ENCODE results near the gene PGGT1B. TPM values are rescaled to one million over a fixed set of nuclear protein-coding genes. Genes with fewer than 3 reads are reported as not detected.
A peak's percentile ranks its signal among the peaks of the same experiment; 100 is the strongest.

PGGT1B gene
- total RNA-seq, 1 donor from 2014 or later, result 17.2 TPM

- DNase-seq, result no peak
Measured at GRCh38 chr5:115179394-115180164, 83.1 kb downstream of the PGGT1B start.

GRCh38 chr5:115179030-115179393, 83.7 kb downstream of the PGGT1B start:
- DNase-seq, result no peak

GRCh38 chr5:115170929-115171510, 91.7 kb downstream of the PGGT1B start:
- no peak for DNase-seq

GRCh38 chr5:115170134-115170928, 92.3 kb downstream of the PGGT1B start:
- DNase-seq, result no peak

- DNase-seq, result peak; percentile 91
Measured at GRCh38 chr5:115169487-115170133, 93.1 kb downstream of the PGGT1B start, which contains the start of gene TRIM36. TSS of gene TRIM36 (minus strand) at chr5:115169908. CDS start at chr5:115169634, 274 bp downstream.

GRCh38 chr5:115168829-115169486, 93.7 kb downstream of the PGGT1B start:
- DNase-seq, result no peak

GRCh38 chr5:115166744-115167393, 95.8 kb downstream of the PGGT1B start:
- no peak for DNase-seq

GRCh38 chr5:115165790-115166189, 96.9 kb downstream of the PGGT1B start:
- DNase-seq, result no peak

- no peak for DNase-seq
Measured at GRCh38 chr5:115160975-115161475, 101.7 kb downstream of the PGGT1B start.

Small RNA genes within 50 kb of the gene (small RNA-seq; reads per million reads assigned to genes)
- not detected for gene HMGN1P15

Other genes with a start within 250 kb of the PGGT1B start
- 98.4 TPM for gene TRIM36, start 93.0 kb downstream of the PGGT1B start, total RNA-seq
- 80.5 TPM for gene CCDC112, start 33.8 kb upstream of the PGGT1B start, total RNA-seq